ENCODE results near the gene CUX1.

Gene CUX1

GRCh38 chr7:101933688-101934121 is 116.3 kb downstream of the CUX1 start:
- no peak for DNase-seq (ENCODE audit: low read depth in 1 of 2, low spot score in 1 of 2)

- no peak for DNase-seq (ENCODE audit: low read depth in 1 of 2, low spot score in 1 of 2)
Observed at GRCh38 chr7:101934618-101935017, 117.2 kb downstream of the CUX1 start.

- no peak for DNase-seq (ENCODE audit: low read depth in 1 of 2, low spot score in 1 of 2)
Observed at GRCh38 chr7:101935521-101936141, 118.2 kb downstream of the CUX1 start.

GRCh38 chr7:101936223-101936610 is 118.8 kb downstream of the CUX1 start:
- no peak for DNase-seq (ENCODE audit: low read depth in 1 of 2, low spot score in 1 of 2)

- no peak for DNase-seq (ENCODE audit: low read depth in 1 of 2, low spot score in 1 of 2)
Observed at GRCh38 chr7:101936611-101937231, 119.3 kb downstream of the CUX1 start.

GRCh38 chr7:101937717-101938514 is 120.5 kb downstream of the CUX1 start:
- no peak for DNase-seq (ENCODE audit: low read depth in 1 of 2, low spot score in 1 of 2)

GRCh38 chr7:101939136-101939695 is 121.8 kb downstream of the CUX1 start:
- DNase-seq (ENCODE audit: low read depth in 1 of 2, low spot score in 1 of 2), result no peak

GRCh38 chr7:101940151-101940550 is 122.7 kb downstream of the CUX1 start:
- no peak for DNase-seq (ENCODE audit: low read depth in 1 of 2, low spot score in 1 of 2)

- no peak for DNase-seq (ENCODE audit: low read depth in 1 of 2, low spot score in 1 of 2)
Observed at GRCh38 chr7:101940830-101941229, 123.4 kb downstream of the CUX1 start.

GRCh38 chr7:101941481-101942383 is 124.3 kb downstream of the CUX1 start:
- no peak for DNase-seq (ENCODE audit: low read depth in 1 of 2, low spot score in 1 of 2)

- DNase-seq (ENCODE audit: low read depth in 1 of 2, low spot score in 1 of 2), result no peak
Observed at GRCh38 chr7:101942603-101943210, 125.3 kb downstream of the CUX1 start.

- DNase-seq (ENCODE audit: low read depth in 1 of 2, low spot score in 1 of 2), result no peak
Observed at GRCh38 chr7:101943306-101943705, 125.9 kb downstream of the CUX1 start.

GRCh38 chr7:101943889-101944600 is 126.6 kb downstream of the CUX1 start:
- no peak for DNase-seq (ENCODE audit: low read depth in 1 of 2, low spot score in 1 of 2)

- DNase-seq (ENCODE audit: low read depth in 1 of 2, low spot score in 1 of 2), result no peak
Observed at GRCh38 chr7:101944611-101945010, 127.2 kb downstream of the CUX1 start.

GRCh38 chr7:101945034-101945758 is 127.8 kb downstream of the CUX1 start:
- no peak for DNase-seq (ENCODE audit: low read depth in 1 of 2, low spot score in 1 of 2)

- DNase-seq (ENCODE audit: low read depth in 1 of 2, low spot score in 1 of 2), result no peak
Observed at GRCh38 chr7:101947899-101948298, 130.5 kb downstream of the CUX1 start.

GRCh38 chr7:101948650-101949049 is 131.2 kb downstream of the CUX1 start:
- DNase-seq (ENCODE audit: low read depth in 1 of 2, low spot score in 1 of 2), result no peak

- DNase-seq (ENCODE audit: low read depth in 1 of 2, low spot score in 1 of 2), result no peak
Observed at GRCh38 chr7:101950450-101951119, 133.2 kb downstream of the CUX1 start.

GRCh38 chr7:101951757-101952156 is 134.3 kb downstream of the CUX1 start:
- no peak for DNase-seq (ENCODE audit: low read depth in 1 of 2, low spot score in 1 of 2)

Measured in activated CD4-positive, alpha-beta T cell treated with anti-CD3 and anti-CD28 coated beads, Interleukin-2, amount 50 U/mL, for 24 hours (primary cell).